Spinal cord (tissue), 10 donors: ENCODE results near the gene H2BK1. TPM values are rescaled to one million over a fixed set of nuclear protein-coding genes. Genes with fewer than 3 reads are reported as not detected.
A peak's percentile ranks its signal among the peaks of the same experiment; 100 is the strongest.

Source experiments
- DNase-seq, 6 donors: peaks; one replicate each; pipeline versions ENCODE4 v3.0.0 to v3.0.0-alpha.2; 2013 to 2015; ENCODE audit warnings: low spot score in 6 of 6, low read depth in 4 of 6
- H3K27ac ChIP-seq: one replicate; pipeline ENCODE4 v1.5.1; 2013; ENCODE audit warnings: low read depth, low read length, control low read depth
- H3K27me3 ChIP-seq: one replicate; pipeline ENCODE4 v1.6.1; 2013; ENCODE audit warnings: low read length; ENCODE audit not compliant: control insufficient read depth, insufficient read depth
- H3K36me3 ChIP-seq: one replicate; pipeline ENCODE4 v1.6.1; 2013; ENCODE audit warnings: low read length; ENCODE audit not compliant: control insufficient read depth, insufficient read depth
- H3K4me1 ChIP-seq: one replicate; pipeline ENCODE4 v1.6.1; 2013; ENCODE audit warnings: low read length; ENCODE audit not compliant: control insufficient read depth, insufficient read depth
- H3K4me3 ChIP-seq: one replicate; pipeline ENCODE4 v1.5.1; 2013; ENCODE audit warnings: low read depth, low read length, control low read depth
- H3K9me3 ChIP-seq: one replicate; pipeline ENCODE4 v1.6.1; 2013; ENCODE audit warnings: low read length; ENCODE audit not compliant: control insufficient read depth, insufficient read depth
- WGBS: methylation state at CpG from one replicate; pipeline ENCODE4 v1.1.5; 2013; ENCODE audit warnings: missing lambda C conversion rate; ENCODE audit not compliant: insufficient coverage; 5-methylcytosine and 5-hydroxymethylcytosine counted together
- polyA plus RNA-seq, 2 donors: library from polyadenylated mRNA; unstranded; fragments of 120-200 nt; gene quantifications; one replicate each; pipeline ENCODE4 v1.2.1, GENCODE V29; 2013; ENCODE audit not compliant: insufficient read length in 2 of 2
- total RNA-seq, 2 donors: library from RNA; depleted of rRNA in 1 of 2; stranded (reverse); fragments of 120-200 nt in 1 of 2; fragments of >200 nt in 1 of 2; gene quantifications; one replicate each; pipeline versions ENCODE4 v1.2.3 to v1.2.4, GENCODE V29; 2013 to 2014
- donor health status: healthy.

Gene H2BK1
- total and polyA plus RNA-seq, 4 donors = not detected

- DNase-seq = peak in 1 of 6 donors; percentile 12
- no peaks in the 10 kb centered on the region for H3K4me1 ChIP-seq
- no peak overlapping the region for H3K4me3 ChIP-seq
- 82% methylated on average over 8 of the region's 9 CpGs for WGBS
- H3K27ac ChIP-seq = no peak overlapping the region
- H3K9me3 ChIP-seq = no peaks in the 10 kb centered on the region
- no peaks in the 10 kb centered on the region for H3K36me3 ChIP-seq
- peaks cover 10% of the 10 kb centered on the region for H3K27me3 ChIP-seq
These were observed 3.4 kb downstream of the H2BK1 start for GRCh38 chr7:151206914-151207313.

GRCh38 chr7:151205730-151206129 is 4.6 kb downstream of the H2BK1 start:
- Histone ChIP-seq H3K4me1 (no peaks in the 10 kb centered on the region), H3K27me3 (peaks cover 10% of the 10 kb centered on the region), H3K4me3 (no peak overlapping the region), H3K36me3 (no peaks in the 10 kb centered on the region), H3K9me3 (no peaks in the 10 kb centered on the region), H3K27ac (no peak overlapping the region)
- no CpG with 5 or more reads among the region's 6 CpGs for WGBS
- DNase-seq = no peak

DNA sequence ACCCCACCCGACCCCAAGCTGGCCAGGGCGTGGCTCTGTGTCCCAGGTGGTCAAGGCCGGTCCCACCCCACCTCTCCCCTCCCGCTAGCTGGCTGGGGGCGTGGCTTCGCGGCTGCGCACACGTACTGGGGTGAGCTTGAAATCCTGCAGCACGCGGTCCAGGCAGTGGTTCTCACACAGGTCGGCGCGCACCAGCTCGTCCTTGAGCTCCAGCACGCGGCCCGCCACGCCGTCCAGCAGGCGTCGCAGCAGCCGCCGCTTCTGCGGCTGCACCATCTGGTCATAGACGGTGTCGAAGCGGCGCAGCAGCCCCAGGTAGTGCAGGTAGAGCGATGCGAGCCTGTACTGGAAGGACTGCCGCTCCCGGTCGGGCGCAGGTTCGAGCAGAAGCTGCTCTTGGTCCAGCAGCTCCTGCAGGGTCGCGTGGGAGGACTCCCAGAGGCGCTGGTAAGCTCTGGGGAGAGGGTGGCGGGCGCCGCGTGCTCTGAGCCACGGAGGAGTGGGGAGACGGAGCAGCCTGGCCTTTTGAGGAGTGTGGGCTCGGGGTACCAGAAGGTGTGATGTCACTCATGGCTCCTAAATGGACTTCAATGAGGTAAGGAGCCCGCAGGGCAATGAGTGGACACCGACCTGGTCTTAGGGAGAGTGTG is 5.8 kb downstream of the H2BK1 start:
- Histone ChIP-seq H3K4me1 (peaks cover 10% of the 10 kb centered on the region), H3K4me3 (no peak overlapping the region), H3K36me3 (no peaks in the 10 kb centered on the region), H3K27me3 (peaks cover 10% of the 10 kb centered on the region), H3K9me3 (no peaks in the 10 kb centered on the region), H3K27ac (no peak overlapping the region)
- 70% methylated on average over 48 of the region's 48 CpGs for WGBS
- no peak for DNase-seq

- peaks cover 22% of the 10 kb centered on the region for H3K4me1 ChIP-seq
- no peak overlapping the region for H3K4me3 ChIP-seq
- H3K36me3 ChIP-seq = no peaks in the 10 kb centered on the region
- peaks cover 10% of the 10 kb centered on the region for H3K27me3 ChIP-seq
- 96% methylated on average over 8 of the region's 9 CpGs for WGBS
- H3K9me3 ChIP-seq = no peaks in the 10 kb centered on the region
- no peak overlapping the region for H3K27ac ChIP-seq
- DNase-seq = no peak
These were observed 7.5 kb downstream of the H2BK1 start for GRCh38 chr7:151202836-151203235.

DNA sequence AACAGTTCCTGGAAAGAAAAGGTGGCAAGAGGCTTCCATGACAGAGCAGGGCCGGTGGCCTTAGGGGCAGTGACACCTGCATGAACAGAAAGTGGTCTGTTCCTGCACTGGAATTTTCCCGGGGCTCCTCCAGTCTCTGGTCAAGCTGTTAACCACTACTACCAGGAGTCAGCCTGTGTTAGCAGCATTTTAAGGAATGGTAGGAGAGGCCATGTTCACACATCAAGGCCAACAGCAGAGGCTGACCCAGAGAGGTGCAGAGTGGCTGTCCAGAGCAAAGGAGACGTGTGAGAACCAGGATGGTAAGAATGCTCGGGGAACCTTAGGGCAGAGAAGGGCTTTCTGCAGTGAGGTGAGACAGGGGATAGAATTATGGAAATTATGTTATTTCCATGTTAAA is 8.5 kb downstream of the H2BK1 start:
- peaks cover 10% of the 10 kb centered on the region for H3K27me3 ChIP-seq
- no peaks in the 10 kb centered on the region for H3K9me3 ChIP-seq
- no peaks in the 10 kb centered on the region for H3K36me3 ChIP-seq
- H3K4me3 ChIP-seq = no peak overlapping the region
- DNase-seq = no peak
- H3K27ac ChIP-seq = no peak overlapping the region
- H3K4me1 ChIP-seq = peaks cover 22% of the 10 kb centered on the region
- WGBS = 86% methylated on average over 4 of the region's 4 CpGs

- peaks cover 10% of the 10 kb centered on the region for H3K27me3 ChIP-seq
- no peak overlapping the region for H3K27ac ChIP-seq
- H3K9me3 ChIP-seq = no peaks in the 10 kb centered on the region
- peaks cover 22% of the 10 kb centered on the region for H3K4me1 ChIP-seq
- no peak for DNase-seq
- no peak overlapping the region for H3K4me3 ChIP-seq
- 77% methylated on average over 2 of the region's 3 CpGs for WGBS
- H3K36me3 ChIP-seq = no peaks in the 10 kb centered on the region
These were observed 8.9 kb downstream of the H2BK1 start for GRCh38 chr7:151201344-151201743.

GRCh38 chr7:151198945-151199848 is 11.1 kb downstream of the H2BK1 start:
- no peaks in the 10 kb centered on the region for H3K36me3 ChIP-seq
- H3K27ac ChIP-seq = peak overlapping the region; percentile 66
- H3K4me3 ChIP-seq = no peak overlapping the region
- 7% methylated on average over 20 of the region's 30 CpGs for WGBS
- peaks cover 3% of the 10 kb centered on the region for H3K27me3 ChIP-seq
- DNase-seq = peak; percentile 17 to 93 (median 38)
- no peaks in the 10 kb centered on the region for H3K9me3 ChIP-seq
- H3K4me1 ChIP-seq = peaks cover 22% of the 10 kb centered on the region

DNA sequence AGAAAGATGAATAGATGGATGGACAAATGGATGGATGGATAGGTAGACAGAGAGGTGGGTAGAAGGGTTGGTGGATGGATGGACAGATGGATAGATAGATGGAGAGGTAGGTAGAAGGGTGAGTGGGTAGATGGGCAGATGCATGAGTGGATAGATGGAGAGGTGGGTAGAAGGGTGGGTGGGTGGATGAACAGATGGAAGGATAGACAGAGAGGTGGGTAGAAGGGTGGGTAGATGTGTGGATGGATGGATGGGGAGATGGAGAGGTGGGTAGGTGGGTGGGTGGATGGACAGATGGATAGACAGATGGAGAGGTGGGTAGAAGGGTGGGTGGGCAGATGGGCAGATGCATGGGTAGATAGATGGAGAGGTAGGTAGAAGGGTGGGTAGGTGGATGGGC is 12.4 kb downstream of the H2BK1 start:
- DNase-seq = no peak
- Histone ChIP-seq H3K27me3 (no peaks in the 10 kb centered on the region), H3K36me3 (no peaks in the 10 kb centered on the region), H3K4me1 (peaks cover 22% of the 10 kb centered on the region), H3K9me3 (no peaks in the 10 kb centered on the region), H3K27ac (no peak overlapping the region), H3K4me3 (no peak overlapping the region)

- Histone ChIP-seq H3K4me1 (peaks cover 22% of the 10 kb centered on the region), H3K9me3 (no peaks in the 10 kb centered on the region), H3K36me3 (no peaks in the 10 kb centered on the region), H3K4me3 (no peak overlapping the region), H3K27me3 (no peaks in the 10 kb centered on the region), H3K27ac (no peak overlapping the region)
- no peak for DNase-seq
- 71% methylated on average over 10 of the region's 19 CpGs for WGBS
These were observed 14.5 kb downstream of the H2BK1 start for GRCh38 chr7:151195616-151196450.
